Fibroblast of skin of scalp (primary cell): ENCODE data around the gene KRT1.

Experiments used
- DNase-seq: peaks from one replicate; pipeline ENCODE4 v3.0.0-alpha.2; 2013

Gene KRT1

GRCh38 chr12:52698651-52699340 is 18.6 kb upstream of the KRT1 start:
- no peak for DNase-seq

- no peak for DNase-seq
Observed at GRCh38 chr12:52697058-52697582, 16.9 kb upstream of the KRT1 start.

- DNase-seq: no peak
Observed at GRCh38 chr12:52696588-52696987, 16.4 kb upstream of the KRT1 start.

- no peak for DNase-seq
Observed at GRCh38 chr12:52695039-52695438, 14.8 kb upstream of the KRT1 start.

DNA sequence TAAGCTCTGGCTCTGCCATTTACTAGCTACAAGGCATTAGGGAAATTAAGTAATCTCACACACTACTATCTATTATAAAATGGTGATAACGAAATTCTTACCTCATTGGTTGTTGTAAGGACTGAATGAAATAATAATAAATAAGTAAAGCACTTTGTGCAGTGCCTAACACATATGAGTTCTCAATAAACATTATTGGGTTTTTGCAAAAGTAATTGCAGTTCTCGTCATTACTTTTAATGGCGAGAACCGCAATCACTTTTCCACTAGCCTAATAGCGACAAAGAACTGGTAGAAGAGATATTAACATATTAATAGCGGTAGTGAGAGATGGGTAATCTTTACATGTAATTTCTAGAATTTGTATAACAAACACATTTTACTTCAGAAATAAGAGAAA is 13.9 kb upstream of the KRT1 start:
- no peak for DNase-seq

GRCh38 chr12:52693261-52693660 is 13.1 kb upstream of the KRT1 start:
- DNase-seq: no peak

- DNase-seq: peak; percentile 8
Observed at GRCh38 chr12:52692254-52692653, 12.0 kb upstream of the KRT1 start.

GRCh38 chr12:52691841-52692150 is 11.6 kb upstream of the KRT1 start:
- no peak for DNase-seq

- no peak for DNase-seq
Observed at GRCh38 chr12:52691076-52691840, 11.1 kb upstream of the KRT1 start.

- DNase-seq: no peak
Observed at GRCh38 chr12:52690351-52691075, 10.3 kb upstream of the KRT1 start.

DNA sequence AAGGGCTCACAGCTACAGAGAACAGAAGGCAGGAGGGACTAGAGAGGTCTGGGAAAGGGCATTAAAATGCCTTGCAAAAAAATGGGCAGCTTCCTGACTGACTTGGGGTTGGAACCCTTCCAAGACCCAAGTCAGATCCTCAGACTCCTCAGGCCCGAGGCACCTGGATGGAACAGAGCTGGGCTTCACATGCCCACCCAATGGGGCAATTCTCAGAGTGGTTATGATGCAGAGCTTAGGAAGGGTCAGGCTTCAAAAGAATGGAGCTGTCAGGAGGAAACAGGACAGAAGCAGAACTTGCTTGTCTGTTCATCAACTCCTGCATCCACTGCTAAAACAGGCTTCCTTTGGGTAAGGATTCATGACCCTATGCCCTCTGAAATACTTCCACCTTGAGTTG is 9.7 kb upstream of the KRT1 start:
- no peak for DNase-seq

DNA sequence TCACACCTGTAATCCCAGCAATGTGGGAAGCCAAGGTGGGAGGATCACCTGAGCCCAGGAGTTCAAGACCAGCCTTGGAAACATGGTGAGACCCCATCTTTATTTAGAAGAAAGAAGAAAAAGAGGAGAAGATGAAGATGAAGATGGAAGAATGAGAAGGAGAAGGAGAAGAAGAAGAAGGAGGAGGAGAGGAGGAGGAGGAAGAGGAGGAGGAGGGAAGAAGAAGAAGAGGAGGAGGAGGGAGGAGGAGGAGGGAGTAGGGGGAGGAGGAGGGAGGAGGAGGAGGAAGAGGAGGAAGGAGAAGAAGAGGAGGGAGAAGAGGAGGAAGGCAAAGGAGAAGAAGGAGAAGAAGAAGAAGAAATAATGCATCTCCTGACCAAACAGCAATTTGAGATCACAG is 9.0 kb upstream of the KRT1 start:
- no peak for DNase-seq

DNA sequence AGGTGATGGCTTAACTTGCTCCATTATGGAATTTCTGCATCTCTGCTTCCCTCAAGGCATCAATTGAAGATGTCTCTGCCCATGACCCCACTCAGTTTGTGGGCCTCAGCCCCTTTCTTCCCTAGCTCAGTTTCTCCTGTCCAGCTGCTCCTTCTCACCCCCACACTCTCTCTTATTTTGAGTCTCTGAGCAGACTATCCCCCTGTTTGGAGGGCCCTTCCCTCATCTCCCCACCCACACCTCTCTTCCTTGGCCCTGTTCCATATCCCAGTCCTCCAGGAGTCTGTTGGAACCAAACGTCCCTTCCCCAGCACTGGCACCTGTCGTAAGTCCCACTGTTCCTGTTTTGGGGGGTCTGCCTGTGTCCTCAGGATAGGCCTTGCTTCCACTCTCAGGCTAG is 8.3 kb upstream of the KRT1 start:
- no peak for DNase-seq

GRCh38 chr12:52687497-52688385 is 7.5 kb upstream of the KRT1 start:
- DNase-seq: no peak

DNA sequence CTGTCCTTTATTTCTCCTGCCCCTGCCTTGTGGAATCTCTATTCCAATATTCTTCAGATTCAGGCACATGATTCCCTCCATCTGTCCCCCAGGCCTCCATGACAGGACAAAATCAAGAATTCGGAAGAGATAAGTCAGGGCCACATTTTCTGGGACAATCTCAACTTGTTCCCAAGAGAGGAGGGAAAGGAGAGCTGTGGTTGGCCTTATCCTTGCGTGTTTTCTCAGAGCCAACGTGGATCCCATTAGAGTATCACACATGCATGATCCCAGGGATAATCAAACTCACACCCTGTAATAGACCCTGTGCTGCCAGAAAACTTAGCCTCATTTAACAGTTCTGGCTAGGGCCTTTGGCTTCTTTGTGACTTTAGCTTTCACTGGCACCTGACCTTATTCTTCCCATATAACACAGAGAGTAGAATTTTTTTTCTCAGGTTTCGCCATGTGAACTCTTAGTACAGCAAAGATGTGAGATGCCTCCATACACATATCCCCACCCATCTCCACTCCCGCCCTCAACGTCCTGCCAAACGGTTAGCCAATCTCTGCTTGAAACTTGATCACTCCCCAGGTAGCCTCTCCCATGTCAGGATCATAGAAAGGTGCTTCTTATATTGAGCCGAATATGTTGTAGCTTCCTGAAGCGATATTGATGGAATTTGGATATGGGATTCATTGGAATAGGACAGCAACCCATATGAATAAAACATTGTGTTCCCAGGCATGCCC is 6.7 kb upstream of the KRT1 start:
- no peak for DNase-seq

DNA sequence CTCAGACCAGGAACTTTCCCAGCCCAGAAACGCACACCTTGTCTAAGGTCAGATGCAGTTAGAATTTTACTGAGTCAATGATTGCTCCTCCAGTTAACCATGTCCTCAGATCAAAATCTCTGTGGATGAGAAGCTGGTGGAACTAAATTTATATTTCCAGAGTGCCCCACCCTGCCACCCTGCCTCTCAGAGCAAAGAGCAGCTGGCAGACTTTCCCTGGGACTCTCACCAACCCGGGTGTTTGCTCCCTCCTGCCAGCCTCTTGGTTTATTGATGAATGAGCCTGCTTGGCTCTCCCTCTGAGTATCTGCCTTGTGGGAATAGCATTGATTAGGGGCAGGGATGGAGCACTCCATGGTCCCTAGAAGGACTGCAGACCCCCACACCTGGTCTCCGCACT is 5.9 kb upstream of the KRT1 start:
- no peak for DNase-seq

GRCh38 chr12:52685406-52685890 is 5.2 kb upstream of the KRT1 start:
- no peak for DNase-seq

GRCh38 chr12:52684431-52684830 is 4.2 kb upstream of the KRT1 start:
- no peak for DNase-seq

- DNase-seq: no peak
Observed at GRCh38 chr12:52683575-52684300, 3.5 kb upstream of the KRT1 start.

DNA sequence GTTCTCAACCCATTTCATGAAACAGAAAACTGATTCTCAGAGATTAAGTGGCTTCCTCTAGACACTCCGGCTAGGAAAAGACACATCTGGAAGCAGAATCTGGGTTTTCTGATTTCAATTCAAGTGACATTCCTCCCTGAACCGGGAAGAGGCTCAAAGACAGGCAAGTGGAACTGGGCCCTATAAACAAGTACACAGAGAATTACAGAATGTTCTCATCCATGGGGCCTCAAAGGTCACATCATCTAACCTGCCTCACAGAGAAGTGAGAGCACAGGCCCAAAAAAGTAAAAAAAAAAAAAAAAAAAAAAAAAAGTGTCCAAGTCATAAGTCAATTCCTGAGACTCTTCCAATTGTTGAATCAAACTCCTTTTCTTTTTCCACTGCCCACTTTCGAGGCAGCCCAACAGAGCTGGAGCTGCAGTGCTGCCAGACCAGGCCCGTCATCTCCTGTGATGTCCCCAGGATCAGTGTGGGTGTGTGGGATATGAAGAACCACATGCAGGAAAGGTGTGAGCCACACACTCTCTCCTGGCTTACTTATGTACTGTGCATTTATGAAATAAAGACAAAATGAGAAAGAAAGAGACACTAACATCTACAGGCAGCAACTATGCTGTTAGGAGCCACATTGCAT is 2.8 kb upstream of the KRT1 start:
- no peak for DNase-seq

DNA sequence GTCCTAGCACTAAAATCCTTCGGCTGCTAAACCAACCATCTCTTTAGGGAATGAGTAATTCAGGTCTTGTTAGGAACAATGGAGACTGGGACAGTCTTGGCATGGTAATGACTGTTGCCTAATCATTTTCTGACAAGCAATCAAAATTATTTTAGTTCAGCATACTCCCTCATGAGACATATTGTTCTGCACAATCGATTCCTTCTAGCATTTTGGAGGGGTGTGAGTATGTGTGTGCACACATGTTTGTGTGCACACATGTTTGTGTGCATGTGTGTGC is 2.1 kb upstream of the KRT1 start:
- no peak for DNase-seq
